ENCODE results near the gene ULK1.

ULK1 gene

GRCh38 chr12:131862600-131862993 lies 31.8 kb upstream of the ULK1 start:
- Histone ChIP-seq H3K36me3 (ENCODE audit: control insufficient read depth in 1 of 2, insufficient read depth in 2 of 2, low read length in 2 of 2) (no peaks in the 10 kb centered on the region), H3K9me3 (ENCODE audit: control insufficient read depth in 1 of 2, low read length in 2 of 2) (no peaks in the 10 kb centered on the region), H3K27ac (ENCODE audit: low read depth, low read length) (no peak overlapping the region), H3K4me3 (ENCODE audit: low read depth in 1 of 2, low read length in 2 of 2) (no peak overlapping the region), H3K4me1 (ENCODE audit: control insufficient read depth in 1 of 2, insufficient read depth in 2 of 2, low read length in 2 of 2) (peaks cover 0 to 4% of the 10 kb centered on the region in 2 donors), H3K27me3 (ENCODE audit: control insufficient read depth in 1 of 2, insufficient read depth in 2 of 2, low read length in 2 of 2) (no peaks in the 10 kb centered on the region), H3K9ac (ENCODE audit: low read depth in 1 of 2, low read length in 2 of 2) (no peak overlapping the region)

- H3K27me3 ChIP-seq (ENCODE audit: control insufficient read depth in 1 of 2, insufficient read depth in 2 of 2, low read length in 2 of 2): no peaks in the 10 kb centered on the region
- no peak overlapping the region for H3K9ac ChIP-seq (ENCODE audit: low read depth in 1 of 2, low read length in 2 of 2)
- H3K27ac ChIP-seq (ENCODE audit: low read depth, low read length): no peak overlapping the region
- H3K36me3 ChIP-seq (ENCODE audit: control insufficient read depth in 1 of 2, insufficient read depth in 2 of 2, low read length in 2 of 2): no peaks in the 10 kb centered on the region
- H3K9me3 ChIP-seq (ENCODE audit: control insufficient read depth in 1 of 2, low read length in 2 of 2): no peaks in the 10 kb centered on the region
- peaks cover 0 to 4% of the 10 kb centered on the region in 2 donors for H3K4me1 ChIP-seq (ENCODE audit: control insufficient read depth in 1 of 2, insufficient read depth in 2 of 2, low read length in 2 of 2)
- no peak overlapping the region for H3K4me3 ChIP-seq (ENCODE audit: low read depth in 1 of 2, low read length in 2 of 2)
These were observed 31.3 kb upstream of the ULK1 start for GRCh38 chr12:131862994-131863710.

GRCh38 chr12:131863711-131864396 lies 30.6 kb upstream of the ULK1 start:
- Histone ChIP-seq H3K4me3 (ENCODE audit: low read depth in 1 of 2, low read length in 2 of 2) (no peak overlapping the region), H3K27me3 (ENCODE audit: control insufficient read depth in 1 of 2, insufficient read depth in 2 of 2, low read length in 2 of 2) (no peaks in the 10 kb centered on the region), H3K9me3 (ENCODE audit: control insufficient read depth in 1 of 2, low read length in 2 of 2) (no peaks in the 10 kb centered on the region), H3K27ac (ENCODE audit: low read depth, low read length) (no peak overlapping the region), H3K9ac (ENCODE audit: low read depth in 1 of 2, low read length in 2 of 2) (no peak overlapping the region), H3K4me1 (ENCODE audit: control insufficient read depth in 1 of 2, insufficient read depth in 2 of 2, low read length in 2 of 2) (peaks cover 0 to 4% of the 10 kb centered on the region in 2 donors), H3K36me3 (ENCODE audit: control insufficient read depth in 1 of 2, insufficient read depth in 2 of 2, low read length in 2 of 2) (no peaks in the 10 kb centered on the region)

GRCh38 chr12:131864469-131864868 lies 30.0 kb upstream of the ULK1 start:
- Histone ChIP-seq H3K4me3 (ENCODE audit: low read depth in 1 of 2, low read length in 2 of 2) (no peak overlapping the region), H3K36me3 (ENCODE audit: control insufficient read depth in 1 of 2, insufficient read depth in 2 of 2, low read length in 2 of 2) (no peaks in the 10 kb centered on the region), H3K9ac (ENCODE audit: low read depth in 1 of 2, low read length in 2 of 2) (no peak overlapping the region), H3K27ac (ENCODE audit: low read depth, low read length) (no peak overlapping the region), H3K27me3 (ENCODE audit: control insufficient read depth in 1 of 2, insufficient read depth in 2 of 2, low read length in 2 of 2) (no peaks in the 10 kb centered on the region), H3K4me1 (ENCODE audit: control insufficient read depth in 1 of 2, insufficient read depth in 2 of 2, low read length in 2 of 2) (peaks cover 0 to 4% of the 10 kb centered on the region in 2 donors), H3K9me3 (ENCODE audit: control insufficient read depth in 1 of 2, low read length in 2 of 2) (no peaks in the 10 kb centered on the region)

- Histone ChIP-seq H3K9me3 (ENCODE audit: control insufficient read depth in 1 of 2, low read length in 2 of 2) (no peaks in the 10 kb centered on the region), H3K9ac (ENCODE audit: low read depth in 1 of 2, low read length in 2 of 2) (no peak overlapping the region), H3K27me3 (ENCODE audit: control insufficient read depth in 1 of 2, insufficient read depth in 2 of 2, low read length in 2 of 2) (no peaks in the 10 kb centered on the region), H3K27ac (ENCODE audit: low read depth, low read length) (no peak overlapping the region), H3K4me3 (ENCODE audit: low read depth in 1 of 2, low read length in 2 of 2) (no peak overlapping the region), H3K36me3 (ENCODE audit: control insufficient read depth in 1 of 2, insufficient read depth in 2 of 2, low read length in 2 of 2) (no peaks in the 10 kb centered on the region), H3K4me1 (ENCODE audit: control insufficient read depth in 1 of 2, insufficient read depth in 2 of 2, low read length in 2 of 2) (peaks cover 0 to 4% of the 10 kb centered on the region in 2 donors)
These were observed 29.1 kb upstream of the ULK1 start for GRCh38 chr12:131865180-131865875.

GRCh38 chr12:131867471-131867870 lies 27.0 kb upstream of the ULK1 start:
- H3K36me3 ChIP-seq (ENCODE audit: control insufficient read depth in 1 of 2, insufficient read depth in 2 of 2, low read length in 2 of 2): no peaks in the 10 kb centered on the region
- no peaks in the 10 kb centered on the region for H3K9me3 ChIP-seq (ENCODE audit: control insufficient read depth in 1 of 2, low read length in 2 of 2)
- no peaks in the 10 kb centered on the region for H3K27me3 ChIP-seq (ENCODE audit: control insufficient read depth in 1 of 2, insufficient read depth in 2 of 2, low read length in 2 of 2)
- H3K27ac ChIP-seq (ENCODE audit: low read depth, low read length): no peak overlapping the region
- H3K4me1 ChIP-seq (ENCODE audit: control insufficient read depth in 1 of 2, insufficient read depth in 2 of 2, low read length in 2 of 2): no peaks in the 10 kb centered on the region
- H3K4me3 ChIP-seq (ENCODE audit: low read depth in 1 of 2, low read length in 2 of 2): no peak overlapping the region
- no peak overlapping the region for H3K9ac ChIP-seq (ENCODE audit: low read depth in 1 of 2, low read length in 2 of 2)

GRCh38 chr12:131867891-131868675 lies 26.3 kb upstream of the ULK1 start:
- Histone ChIP-seq H3K9ac (ENCODE audit: low read depth in 1 of 2, low read length in 2 of 2) (no peak overlapping the region), H3K4me3 (ENCODE audit: low read depth in 1 of 2, low read length in 2 of 2) (no peak overlapping the region), H3K36me3 (ENCODE audit: control insufficient read depth in 1 of 2, insufficient read depth in 2 of 2, low read length in 2 of 2) (no peaks in the 10 kb centered on the region), H3K27me3 (ENCODE audit: control insufficient read depth in 1 of 2, insufficient read depth in 2 of 2, low read length in 2 of 2) (no peaks in the 10 kb centered on the region), H3K9me3 (ENCODE audit: control insufficient read depth in 1 of 2, low read length in 2 of 2) (no peaks in the 10 kb centered on the region), H3K27ac (ENCODE audit: low read depth, low read length) (no peak overlapping the region), H3K4me1 (ENCODE audit: control insufficient read depth in 1 of 2, insufficient read depth in 2 of 2, low read length in 2 of 2) (no peaks in the 10 kb centered on the region)

GRCh38 chr12:131869871-131870418 lies 24.5 kb upstream of the ULK1 start:
- H3K36me3 ChIP-seq (ENCODE audit: control insufficient read depth in 1 of 2, insufficient read depth in 2 of 2, low read length in 2 of 2): no peaks in the 10 kb centered on the region
- H3K4me3 ChIP-seq (ENCODE audit: low read depth in 1 of 2, low read length in 2 of 2): no peak overlapping the region
- H3K27ac ChIP-seq (ENCODE audit: low read depth, low read length): no peak overlapping the region
- H3K9me3 ChIP-seq (ENCODE audit: control insufficient read depth in 1 of 2, low read length in 2 of 2): no peaks in the 10 kb centered on the region
- no peaks in the 10 kb centered on the region for H3K27me3 ChIP-seq (ENCODE audit: control insufficient read depth in 1 of 2, insufficient read depth in 2 of 2, low read length in 2 of 2)
- H3K4me1 ChIP-seq (ENCODE audit: control insufficient read depth in 1 of 2, insufficient read depth in 2 of 2, low read length in 2 of 2): no peaks in the 10 kb centered on the region
- no peak overlapping the region for H3K9ac ChIP-seq (ENCODE audit: low read depth in 1 of 2, low read length in 2 of 2)

- H3K36me3 ChIP-seq (ENCODE audit: control insufficient read depth in 1 of 2, insufficient read depth in 2 of 2, low read length in 2 of 2): no peaks in the 10 kb centered on the region
- H3K9ac ChIP-seq (ENCODE audit: low read depth in 1 of 2, low read length in 2 of 2): no peak overlapping the region
- no peaks in the 10 kb centered on the region for H3K27me3 ChIP-seq (ENCODE audit: control insufficient read depth in 1 of 2, insufficient read depth in 2 of 2, low read length in 2 of 2)
- H3K27ac ChIP-seq (ENCODE audit: low read depth, low read length): no peak overlapping the region
- no peak overlapping the region for H3K4me3 ChIP-seq (ENCODE audit: low read depth in 1 of 2, low read length in 2 of 2)
- H3K4me1 ChIP-seq (ENCODE audit: control insufficient read depth in 1 of 2, insufficient read depth in 2 of 2, low read length in 2 of 2): no peaks in the 10 kb centered on the region
- H3K9me3 ChIP-seq (ENCODE audit: control insufficient read depth in 1 of 2, low read length in 2 of 2): no peaks in the 10 kb centered on the region
These were observed 22.7 kb upstream of the ULK1 start for GRCh38 chr12:131871677-131872076.
